Mesendoderm (in vitro differentiated cells): ENCODE data around the gene FKBP2.
A peak's percentile ranks its signal among the peaks of the same experiment; 100 is the strongest.

ENCODE experiments used
- DNase-seq: peaks from one replicate; pipeline ENCODE4 v3.0.0; 2013
- H2AK5ac ChIP-seq: 2 replicates; pipeline ENCODE4 v1.6.1; 2013; ENCODE audit warnings: low read length, inconsistent platforms
- H2BK120ac ChIP-seq: 2 replicates; pipeline ENCODE4 v1.6.1; 2013; ENCODE audit warnings: low read depth, mild to moderate bottlenecking, low read length, moderate library complexity, mixed read lengths
- H2BK15ac ChIP-seq: replicated peaks from 2 replicates; pipeline ENCODE4 v1.6.1; 2013; ENCODE audit warnings: low read depth, mild to moderate bottlenecking, moderate library complexity
- H2BK5ac ChIP-seq: 2 replicates; pipeline ENCODE4 v1.6.1; 2013; ENCODE audit warnings: low read length, inconsistent platforms
- H3K18ac ChIP-seq: 2 replicates; pipeline ENCODE4 v1.6.1; 2013; ENCODE audit warnings: mild to moderate bottlenecking, low read length, mixed read lengths
- H3K23ac ChIP-seq: one replicate; pipeline ENCODE4 v1.6.1; 2013; ENCODE audit warnings: low read length
- H3K27ac ChIP-seq: 2 replicates; pipeline ENCODE4 v1.5.1; 2013; ENCODE audit warnings: low read depth, mild to moderate bottlenecking, inconsistent platforms, low read length, moderate library complexity
- H3K27me3 ChIP-seq: 2 replicates; pipeline ENCODE4 v1.6.1; 2013; ENCODE audit warnings: low read length, control low read depth, mild to moderate bottlenecking, inconsistent platforms; ENCODE audit not compliant: insufficient read depth, poor library complexity
- H3K36me3 ChIP-seq: 2 replicates; pipeline ENCODE4 v1.6.1; 2013; ENCODE audit warnings: low read length, inconsistent platforms; ENCODE audit not compliant: control insufficient read depth, insufficient read depth
- H3K4ac ChIP-seq: one replicate; pipeline ENCODE4 v1.6.1; 2013; ENCODE audit warnings: low read depth, mild to moderate bottlenecking, low read length, moderate library complexity
- H3K4me1 ChIP-seq: 2 replicates; pipeline ENCODE4 v1.6.1; 2013; ENCODE audit warnings: low read depth, low read length, inconsistent platforms; ENCODE audit not compliant: control insufficient read depth
- H3K4me2 ChIP-seq: 2 replicates; pipeline ENCODE4 v1.6.1; 2013; ENCODE audit warnings: low read length
- H3K4me3 ChIP-seq: 2 replicates; pipeline ENCODE4 v1.5.1; 2013; ENCODE audit warnings: mild to moderate bottlenecking, low read length
- H3K56ac ChIP-seq: one replicate; pipeline ENCODE4 v1.6.1; 2013; ENCODE audit warnings: low read length
- H3K79me1 ChIP-seq: 2 replicates; pipeline ENCODE4 v1.6.1; 2013; ENCODE audit warnings: low read length, inconsistent platforms
- H3K79me2 ChIP-seq: 2 replicates; pipeline ENCODE4 v1.6.1; 2013; ENCODE audit warnings: mild to moderate bottlenecking, low read length; ENCODE audit not compliant: control insufficient read depth, insufficient read depth
- H3K9ac ChIP-seq: 2 replicates; pipeline ENCODE4 v1.6.1; 2013; ENCODE audit warnings: low read length, inconsistent platforms
- H4K5ac ChIP-seq: one replicate; pipeline ENCODE4 v1.6.1; 2013; ENCODE audit warnings: low read length
- H4K8ac ChIP-seq: one replicate; pipeline ENCODE4 v1.6.1; 2013; ENCODE audit warnings: low read depth, mild to moderate bottlenecking, control low read depth, low read length, moderate library complexity
- WGBS: extraction: QIAGEN DNeasy Blood & Tissue Kit; methylation state at CpG from one replicate; pipeline ENCODE4 v1.1.7; 2013; ENCODE audit warnings: low lambda C conversion rate, missing lambda C conversion rate; ENCODE audit not compliant: insufficient coverage; ENCODE audit errors: extremely low coverage; 5-methylcytosine and 5-hydroxymethylcytosine counted together

FKBP2 gene

GRCh38 chr11:64267207-64267945 lies 26.5 kb downstream of the FKBP2 start:
- WGBS: no CpG with 5 or more reads among the region's 27 CpGs

DNA sequence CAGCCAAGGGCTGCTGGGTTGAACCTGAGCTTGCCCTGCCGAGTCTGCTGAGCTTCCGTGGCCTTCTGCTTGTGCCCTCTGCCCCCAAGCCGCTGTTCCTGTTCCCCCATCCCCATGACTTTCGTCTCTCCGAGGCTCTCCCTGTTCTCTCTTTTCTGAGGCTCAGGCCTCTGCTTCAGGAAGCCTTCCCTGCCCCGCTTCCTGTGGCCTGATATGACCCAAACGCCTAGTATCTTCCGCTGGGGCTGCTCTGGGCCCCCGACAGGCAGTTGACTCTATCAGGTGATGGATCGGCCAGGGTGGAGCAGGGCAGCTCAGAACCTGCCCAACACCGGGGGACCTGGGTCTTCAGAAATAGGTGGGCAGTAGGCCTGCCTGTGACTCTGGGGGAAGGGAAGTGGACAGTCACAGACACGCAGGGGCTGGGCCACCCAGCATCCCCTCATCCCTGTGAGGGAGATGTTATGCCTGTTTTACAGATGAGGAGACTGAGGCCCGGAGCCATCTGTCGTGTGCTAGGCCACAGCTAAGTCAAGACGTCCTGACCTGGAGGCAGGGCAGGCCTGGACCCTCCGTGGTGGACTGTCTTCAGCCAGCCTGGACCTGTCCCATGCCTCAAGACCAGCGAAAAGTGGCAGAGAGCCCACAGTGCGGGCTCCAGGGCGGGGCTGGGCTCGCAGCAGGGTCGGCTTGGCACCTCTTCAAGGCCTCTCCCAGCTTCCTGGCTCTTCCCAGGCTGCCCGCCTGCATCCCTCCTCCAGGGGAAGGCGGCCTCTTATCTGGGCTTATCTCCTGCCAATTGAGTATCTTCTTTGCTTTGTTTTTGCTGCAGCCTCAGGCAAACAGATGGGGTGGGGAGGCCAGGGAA lies 27.4 kb downstream of the FKBP2 start:
- no peak overlapping the region for H3K18ac ChIP-seq
- H4K5ac ChIP-seq: no peak overlapping the region
- H3K79me2 ChIP-seq: no peaks in the 10 kb centered on the region
- H3K4ac ChIP-seq: no peak overlapping the region
- DNase-seq: peak; percentile 95
- peak overlapping the region; percentile 90 for H3K23ac ChIP-seq
- H3K4me3 ChIP-seq: no peak overlapping the region
- peak overlapping the region; percentile 10 for H2BK5ac ChIP-seq
- H3K4me1 ChIP-seq: peaks cover 5% of the 10 kb centered on the region
- H2BK120ac ChIP-seq: no peak overlapping the region
- H2AK5ac ChIP-seq: no peak overlapping the region
- peak overlapping the region; percentile 91 for H3K9ac ChIP-seq
- peak overlapping the region; percentile 94 for H3K4me2 ChIP-seq
- WGBS: no CpG with 5 or more reads among the region's 23 CpGs
- H4K8ac ChIP-seq: no peak overlapping the region
- no peak overlapping the region for H2BK15ac ChIP-seq
- peak overlapping the region; percentile 96 for H3K27ac ChIP-seq
- peak overlapping the region; percentile 95 for H3K56ac ChIP-seq
- H3K36me3 ChIP-seq: peaks cover 8% of the 10 kb centered on the region
- no peaks in the 10 kb centered on the region for H3K79me1 ChIP-seq
- H3K27me3 ChIP-seq: no peaks in the 10 kb centered on the region

More at GRCh38 chr11:64267207-64267945, 26.5 kb downstream of the FKBP2 start:
- no peak overlapping the region for H3K9ac ChIP-seq
- H3K4me1 ChIP-seq: peaks cover 5% of the 10 kb centered on the region
- H3K79me2 ChIP-seq: no peaks in the 10 kb centered on the region
- no peak overlapping the region for H3K56ac ChIP-seq
- H3K4me2 ChIP-seq: no peak overlapping the region
- H3K4ac ChIP-seq: no peak overlapping the region
- no peaks in the 10 kb centered on the region for H3K79me1 ChIP-seq
- H4K5ac ChIP-seq: no peak overlapping the region
- H3K23ac ChIP-seq: no peak overlapping the region
- H4K8ac ChIP-seq: no peak overlapping the region
- H3K27me3 ChIP-seq: no peaks in the 10 kb centered on the region
- DNase-seq: no peak
- H2AK5ac ChIP-seq: no peak overlapping the region
- H3K36me3 ChIP-seq: peaks cover 8% of the 10 kb centered on the region
- H3K27ac ChIP-seq: no peak overlapping the region
- H2BK5ac ChIP-seq: no peak overlapping the region
- no peak overlapping the region for H2BK120ac ChIP-seq
- H3K18ac ChIP-seq: no peak overlapping the region
- no peak overlapping the region for H3K4me3 ChIP-seq
- no peak overlapping the region for H2BK15ac ChIP-seq

DNA sequence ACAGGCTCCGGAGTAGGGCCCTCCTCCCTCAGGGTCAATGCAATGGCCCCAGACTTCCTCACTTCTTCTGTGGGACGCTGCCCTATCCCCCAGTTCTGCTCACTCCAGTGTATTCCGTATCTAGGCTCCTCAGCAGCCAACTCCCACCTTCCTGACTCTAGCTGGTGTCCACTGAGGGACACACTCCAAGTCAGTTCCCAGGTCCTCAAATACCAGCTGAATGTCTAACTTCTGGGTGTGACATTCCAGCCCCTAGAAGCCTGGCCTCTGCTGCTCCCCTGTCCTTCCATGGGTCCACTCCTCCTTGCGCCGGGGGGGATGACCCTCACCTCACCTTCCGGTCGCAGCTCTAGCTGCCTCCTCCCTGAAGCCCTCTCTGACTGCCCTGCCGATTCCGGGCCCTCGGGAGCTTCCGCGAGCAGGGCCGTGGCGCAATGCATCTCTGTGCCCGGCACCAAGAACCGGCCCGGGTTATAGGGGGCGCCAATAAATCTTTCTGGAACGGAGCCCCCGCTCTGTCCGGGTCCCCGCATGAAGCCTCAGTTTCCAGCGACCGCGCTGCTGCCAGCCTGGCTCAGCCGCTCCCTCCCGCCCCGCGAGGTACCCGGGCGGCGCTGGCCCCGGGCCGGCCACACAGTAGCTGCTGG lies 28.1 kb downstream of the FKBP2 start:
- Histone ChIP-seq H3K27ac (peak overlapping the region; percentile 96), H2BK15ac (no peak overlapping the region), H2BK5ac (peak overlapping the region; percentile 95), H3K4ac (peak overlapping the region; percentile 74), H3K9ac (peak overlapping the region; percentile 91), H2AK5ac (no peak overlapping the region), H3K79me1 (no peaks in the 10 kb centered on the region), H3K18ac (peak overlapping the region; percentile 81), H3K36me3 (peaks cover 6% of the 10 kb centered on the region), H3K4me3 (peak overlapping the region; percentile 62), H3K23ac (peak overlapping the region; percentile 90), H3K56ac (peak overlapping the region; percentile 95), H3K4me1 (peaks cover 5% of the 10 kb centered on the region), H4K8ac (no peak overlapping the region), H3K79me2 (no peaks in the 10 kb centered on the region), H3K4me2 (peak overlapping the region; percentile 94), H4K5ac (no peak overlapping the region), H2BK120ac (peak overlapping the region; percentile 14), H3K27me3 (no peaks in the 10 kb centered on the region)
- DNase-seq: peak; percentile 95
- no CpG with 5 or more reads among the region's 34 CpGs for WGBS

GRCh38 chr11:64269540-64270220 lies 28.8 kb downstream of the FKBP2 start:
- no peak overlapping the region for H2AK5ac ChIP-seq
- peak overlapping the region; percentile 93 for H3K9ac ChIP-seq
- H3K4me2 ChIP-seq: peak overlapping the region; percentile 94
- H3K4me1 ChIP-seq: peaks cover 5% of the 10 kb centered on the region
- H3K27ac ChIP-seq: peak overlapping the region; percentile 96
- H3K36me3 ChIP-seq: peaks cover 1% of the 10 kb centered on the region
- peak overlapping the region; percentile 14 for H2BK120ac ChIP-seq
- H3K18ac ChIP-seq: peak overlapping the region; percentile 81
- H3K27me3 ChIP-seq: no peaks in the 10 kb centered on the region
- no peak overlapping the region for H3K23ac ChIP-seq
- peak overlapping the region; percentile 65 for H2BK5ac ChIP-seq
- no peak overlapping the region for H4K8ac ChIP-seq
- peak overlapping the region; percentile 97 for H3K56ac ChIP-seq
- peak overlapping the region; percentile 74 for H3K4ac ChIP-seq
- peak; percentile 100 for DNase-seq
- no CpG with 5 or more reads among the region's 58 CpGs for WGBS
- peak overlapping the region; percentile 62 for H3K4me3 ChIP-seq
- H2BK15ac ChIP-seq: no peak overlapping the region
- H4K5ac ChIP-seq: no peak overlapping the region
- no peaks in the 10 kb centered on the region for H3K79me1 ChIP-seq
- H3K79me2 ChIP-seq: no peaks in the 10 kb centered on the region

GRCh38 chr11:64275031-64275800 lies 34.3 kb downstream of the FKBP2 start:
- Histone ChIP-seq H4K8ac (no peak overlapping the region), H3K79me1 (no peaks in the 10 kb centered on the region), H3K18ac (no peak overlapping the region), H3K4me2 (no peak overlapping the region), H3K27me3 (no peaks in the 10 kb centered on the region), H3K4ac (no peak overlapping the region), H4K5ac (no peak overlapping the region), H2BK15ac (no peak overlapping the region), H3K4me3 (no peak overlapping the region), H3K56ac (peak overlapping the region; percentile 25), H3K4me1 (no peaks in the 10 kb centered on the region), H3K9ac (no peak overlapping the region), H2BK5ac (no peak overlapping the region), H3K23ac (no peak overlapping the region), H3K36me3 (no peaks in the 10 kb centered on the region), H3K79me2 (no peaks in the 10 kb centered on the region), H2AK5ac (no peak overlapping the region), H3K27ac (no peak overlapping the region), H2BK120ac (no peak overlapping the region)
- WGBS: no CpG with 5 or more reads among the region's 15 CpGs
- no peak for DNase-seq
